ENCODE results near the gene FAM83F.

DNA sequence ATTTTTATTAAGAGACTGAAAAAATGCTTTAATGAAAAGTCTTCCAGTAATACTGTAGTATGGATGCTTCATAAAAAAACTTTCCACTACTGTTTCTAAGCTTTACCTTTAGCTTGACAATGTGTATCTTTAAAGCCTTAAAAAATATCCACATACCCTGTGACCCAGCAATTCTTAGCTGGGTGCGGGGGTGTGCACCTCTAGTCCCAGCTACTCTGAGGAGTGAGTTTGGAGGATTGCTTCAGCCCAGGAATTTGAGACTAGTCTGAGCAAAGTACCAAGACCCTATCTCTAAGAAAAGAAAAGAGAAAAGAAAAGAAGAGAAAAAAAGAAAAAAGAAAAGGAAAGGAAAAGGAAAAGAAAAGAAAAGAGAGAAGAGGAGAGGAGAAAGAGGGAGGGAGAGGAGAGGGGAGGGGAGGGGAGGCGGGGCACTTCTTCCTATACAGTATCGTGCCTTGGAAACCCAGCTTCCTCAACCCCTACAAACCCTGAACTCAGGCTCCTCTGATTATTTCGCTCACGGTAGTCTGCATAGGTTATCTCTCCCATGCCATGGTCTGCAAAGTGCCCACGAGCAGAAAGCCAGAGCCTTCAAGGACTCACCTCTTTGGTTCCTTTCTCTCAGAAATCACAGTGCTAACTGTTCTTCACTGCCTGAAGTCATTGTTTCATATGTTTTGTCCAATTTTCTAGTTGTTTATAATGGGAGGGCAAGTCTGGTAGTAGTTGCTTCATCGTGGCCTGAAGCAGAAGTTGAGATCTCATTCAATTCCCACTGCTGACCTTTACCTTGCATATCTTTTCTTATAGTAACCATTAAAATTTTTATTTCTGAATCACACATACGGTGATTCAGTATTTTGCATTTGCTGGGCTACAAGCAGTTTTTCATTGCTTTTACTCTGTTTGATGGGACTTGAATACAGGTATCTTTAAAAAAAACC is 82.2 kb downstream of the FAM83F start:
- TF ChIP-seq, protein P1, sequence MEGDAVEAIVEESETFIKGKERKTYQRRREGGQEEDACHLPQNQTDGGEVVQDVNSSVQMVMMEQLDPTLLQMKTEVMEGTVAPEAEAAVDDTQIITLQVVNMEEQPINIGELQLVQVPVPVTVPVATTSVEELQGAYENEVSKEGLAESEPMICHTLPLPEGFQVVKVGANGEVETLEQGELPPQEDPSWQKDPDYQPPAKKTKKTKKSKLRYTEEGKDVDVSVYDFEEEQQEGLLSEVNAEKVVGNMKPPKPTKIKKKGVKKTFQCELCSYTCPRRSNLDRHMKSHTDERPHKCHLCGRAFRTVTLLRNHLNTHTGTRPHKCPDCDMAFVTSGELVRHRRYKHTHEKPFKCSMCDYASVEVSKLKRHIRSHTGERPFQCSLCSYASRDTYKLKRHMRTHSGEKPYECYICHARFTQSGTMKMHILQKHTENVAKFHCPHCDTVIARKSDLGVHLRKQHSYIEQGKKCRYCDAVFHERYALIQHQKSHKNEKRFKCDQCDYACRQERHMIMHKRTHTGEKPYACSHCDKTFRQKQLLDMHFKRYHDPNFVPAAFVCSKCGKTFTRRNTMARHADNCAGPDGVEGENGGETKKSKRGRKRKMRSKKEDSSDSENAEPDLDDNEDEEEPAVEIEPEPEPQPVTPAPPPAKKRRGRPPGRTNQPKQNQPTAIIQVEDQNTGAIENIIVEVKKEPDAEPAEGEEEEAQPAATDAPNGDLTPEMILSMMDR (conservative IDR thresholded peaks at IDR 0.05) = no peak
- TF ChIP-seq EZH2 (IDR thresholded peaks at IDR 0.05; ENCODE audit: low read depth) = no peak
